Keratinocyte (primary cell): ENCODE results near the gene TMEM126A. TPM values are rescaled to one million over a fixed set of nuclear protein-coding genes. Genes with fewer than 3 reads are reported as not detected.

Experiments used
- DNase-seq: peaks from one replicate; pipeline ENCODE4 v3.0.0-alpha.2; 2011; ENCODE audit warnings: low read depth, missing footprints, low spot score
- FAIRE-seq: peaks from 2 replicates; lab custom pipeline; 2011; peaks lifted over from hg19 to GRCh38; lab: Jason Lieb, UNC
- H2AFZ ChIP-seq: 2 replicates; pipeline ENCODE4 v1.6.0; 2012; ENCODE audit warnings: low read length, control low read depth, inconsistent platforms; ENCODE audit not compliant: control insufficient read depth
- H3K27ac ChIP-seq: 2 replicates; pipeline ENCODE4 v1.5.1; 2011; ENCODE audit warnings: low read length; ENCODE audit not compliant: control insufficient read depth, insufficient read depth
- H3K27me3 ChIP-seq: 3 replicates; pipeline ENCODE4 v1.6.0; 2011; ENCODE audit warnings: low read length; ENCODE audit not compliant: control insufficient read depth, insufficient read depth; ENCODE audit errors: extremely low read depth
- H3K36me3 ChIP-seq, 2 experiments: 2 replicates in 1 of 2; 3 replicates in 1 of 2; pipeline ENCODE4 v1.5.1; 2011; ENCODE audit warnings: low read length in 2 of 2, mild to moderate bottlenecking in 1 of 2; ENCODE audit not compliant: control insufficient read depth in 2 of 2, insufficient read depth in 2 of 2; ENCODE audit errors: extremely low read depth in 1 of 2
- H3K4me1 ChIP-seq: 3 replicates; pipeline ENCODE4 v1.5.1; 2011; ENCODE audit warnings: low read length; ENCODE audit not compliant: control insufficient read depth, insufficient read depth; ENCODE audit errors: extremely low read depth
- H3K4me2 ChIP-seq: 3 replicates; pipeline ENCODE4 v1.6.0; 2011; ENCODE audit warnings: low read depth, low read length; ENCODE audit not compliant: control insufficient read depth, insufficient read depth; ENCODE audit errors: extremely low read depth
- H3K4me3 ChIP-seq, 3 experiments: fragments of 200-600 bp in 1 of 3; sonication (generic) in 1 of 3; 2 replicates in 2 of 3; 3 replicates in 1 of 3; pipeline ENCODE4 v1.5.1; 2011 to 2016; ENCODE audit warnings: low read length in 3 of 3, mild to moderate bottlenecking in 3 of 3, control low read depth in 2 of 3, inconsistent platforms in 1 of 3, low read depth in 1 of 3, mixed read lengths in 1 of 3, mixed run types in 1 of 3, moderate library complexity in 1 of 3; ENCODE audit not compliant: control insufficient read depth in 2 of 3, insufficient read depth in 2 of 3; ENCODE audit errors: extremely low read depth in 1 of 3
- H3K79me2 ChIP-seq: 2 replicates; pipeline ENCODE4 v1.6.0; 2012; ENCODE audit warnings: low read length; ENCODE audit not compliant: control insufficient read depth, insufficient read depth
- H3K9ac ChIP-seq: 3 replicates; pipeline ENCODE4 v1.6.0; 2011; ENCODE audit warnings: low read length; ENCODE audit not compliant: control insufficient read depth, insufficient read depth; ENCODE audit errors: extremely low read depth
- H3K9me1 ChIP-seq: 3 replicates; pipeline ENCODE4 v1.6.0; 2011; ENCODE audit warnings: low read length; ENCODE audit not compliant: control insufficient read depth, insufficient read depth; ENCODE audit errors: extremely low read depth
- H3K9me3 ChIP-seq: 2 replicates; pipeline ENCODE4 v1.5.1; 2012; ENCODE audit warnings: low read depth, low read length; ENCODE audit not compliant: control insufficient read depth
- H4K20me1 ChIP-seq: 3 replicates; pipeline ENCODE4 v1.6.0; 2011; ENCODE audit warnings: low read length; ENCODE audit not compliant: control insufficient read depth, insufficient read depth; ENCODE audit errors: extremely low read depth
- CTCF ChIP-seq, 3 experiments: IDR thresholded peaks in 1 of 3; conservative IDR thresholded peaks in 1 of 3; optimal IDR thresholded peaks in 1 of 3; 2 replicates in 2 of 3; 3 replicates in 1 of 3; pipeline versions ENCODE3 to v1.5.1; 2011; ENCODE audit warnings: low read length in 3 of 3, mild to moderate bottlenecking in 3 of 3, moderate library complexity in 2 of 3, control low read depth in 1 of 3, inconsistent platforms in 1 of 3; ENCODE audit not compliant: insufficient read depth in 2 of 3; ENCODE audit errors: extremely low read depth in 1 of 3
- EZH2 ChIP-seq: IDR thresholded peaks from one replicate; pipeline ENCODE4 v1.6.1; 2012; ENCODE audit warnings: inconsistent platforms, mild to moderate bottlenecking, low read length, moderate library complexity
- dilution Hi-C: fragments of 300-500 bp; cut with MboI; formaldehyde crosslinking; loops from one replicate; pipeline ENCODE4 v1.7.0; 2020; ENCODE audit warnings: low sequenced_read_pairs; ENCODE audit not compliant: extremely low pct_ligation_motif_present
- polyA plus RNA-seq, 5 experiments: library from polyadenylated mRNA; depleted of rRNA in 3 of 5; stranded (reverse) in 3 of 5; stranded (forward) in 1 of 5; unstranded in 1 of 5; fragments of >200 nt; gene quantifications; 1 replicate in 1 of 5; 2 replicates in 3 of 5; 3 replicates in 1 of 5; pipeline versions ENCODE4 v1.2.1 to v1.2.3, GENCODE V29; 2011 to 2012; ENCODE audit warnings: missing spikeins in 2 of 5, low read depth in 1 of 5, low replicate concordance in 1 of 5

Gene TMEM126A
- polyA plus RNA-seq, 1 donor (not counting 4 experiments of a cell fraction or from before 2014, with no cell fraction given), result 70.2 TPM

- dilution Hi-C loops, result no loop called here
- H3K27me3 ChIP-seq, result no peaks in the 10 kb centered on the region
Measured at GRCh38 chr11:85679576-85679975, 31.8 kb downstream of the TMEM126A start.

GRCh38 chr11:85680897-85681296, 33.1 kb downstream of the TMEM126A start:
- Histone ChIP-seq H3K4me3 (no peak overlapping the region), H3K79me2 (no peaks in the 10 kb centered on the region), H2AFZ (no peak overlapping the region), H3K9me3 (no peaks in the 10 kb centered on the region), H4K20me1 (no peaks in the 10 kb centered on the region), H3K9me1 (no peaks in the 10 kb centered on the region), H3K36me3 (no peaks in the 10 kb centered on the region), H3K4me2 (no peak overlapping the region), H3K9ac (no peak overlapping the region), H3K27ac (no peak overlapping the region), H3K27me3 (no peaks in the 10 kb centered on the region), H3K4me1 (no peaks in the 10 kb centered on the region)
- no peak for FAIRE-seq
- TF ChIP-seq CTCF (optimal IDR thresholded peaks at IDR 0.05 in 1 of 3, IDR thresholded peaks at IDR 0.05 in 1 of 3, conservative IDR thresholded peaks at IDR 0.05 in 1 of 3; ENCODE audit: extremely low read depth in 1 of 3, insufficient read depth in 2 of 3, low read length in 3 of 3) (no peak), EZH2 (no peak)
- no peak for DNase-seq
- dilution Hi-C loops, result no loop called here

More at GRCh38 chr11:85679576-85679975, 31.8 kb downstream of the TMEM126A start:
- Histone ChIP-seq H2AFZ (no peak overlapping the region), H3K4me3 (no peak overlapping the region), H3K9ac (no peak overlapping the region), H3K4me2 (no peak overlapping the region), H3K9me3 (no peaks in the 10 kb centered on the region), H4K20me1 (no peaks in the 10 kb centered on the region), H3K27ac (no peak overlapping the region), H3K79me2 (no peaks in the 10 kb centered on the region), H3K9me1 (no peaks in the 10 kb centered on the region), H3K36me3 (no peaks in the 10 kb centered on the region), H3K4me1 (no peaks in the 10 kb centered on the region)
- DNase-seq (no peak), FAIRE-seq (no peak)
- TF ChIP-seq CTCF (optimal IDR thresholded peaks at IDR 0.05 in 1 of 3, IDR thresholded peaks at IDR 0.05 in 1 of 3, conservative IDR thresholded peaks at IDR 0.05 in 1 of 3; ENCODE audit: extremely low read depth in 1 of 3, insufficient read depth in 2 of 3, low read length in 3 of 3), result no peak
- TF ChIP-seq EZH2, result no peak
